ENCODE results near the gene PTGDR2. TPM values are rescaled to one million over a fixed set of nuclear protein-coding genes. Genes with fewer than 3 reads are reported as not detected.

Gene PTGDR2
- total and polyA plus RNA-seq, 2 experiments from 2014 or later, result 0.07 to 0.09 TPM

DNA sequence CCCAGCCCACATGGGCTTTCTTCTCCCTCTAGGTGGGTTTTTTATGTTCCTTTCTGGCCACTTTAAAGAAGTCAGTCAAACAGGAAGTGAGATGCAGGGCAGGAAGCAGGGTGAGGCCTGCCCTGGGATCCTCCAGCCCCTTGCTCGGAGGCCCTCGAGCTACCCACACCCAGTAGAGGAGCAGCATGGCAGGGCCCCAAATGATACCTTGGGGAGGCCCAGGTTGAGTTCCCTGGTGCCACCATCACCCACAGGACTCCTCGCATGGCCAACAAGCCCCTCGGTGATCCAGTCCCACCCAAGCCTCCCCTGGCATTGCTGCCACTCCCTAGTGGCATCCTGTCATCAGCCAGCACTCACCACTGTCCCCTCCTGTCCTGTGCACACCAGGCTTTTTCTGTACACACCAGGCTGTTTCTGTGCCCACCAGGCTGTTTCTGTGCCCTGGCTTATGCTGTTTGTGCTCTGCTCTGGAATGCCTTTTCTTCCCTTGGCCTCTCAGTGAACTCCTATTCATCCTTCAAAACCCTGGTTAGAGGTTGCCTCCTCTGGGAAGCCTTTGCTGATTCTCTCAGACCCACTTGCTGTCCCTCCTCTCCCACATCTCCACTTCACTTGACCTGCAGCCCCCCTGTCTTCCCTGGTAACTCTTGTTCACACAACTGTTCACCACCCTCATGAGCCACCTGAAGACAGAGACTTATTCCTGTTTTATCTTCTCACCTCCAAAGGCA is 3.1 kb upstream of the PTGDR2 start:
- Histone ChIP-seq H3K4me3 (no peak overlapping the region), H3K27me3 (no peaks in the 10 kb centered on the region), H3K27ac (no peak overlapping the region), H3K9me3 (ENCODE audit: low read depth) (no peaks in the 10 kb centered on the region), H3K4me1 (ENCODE audit: low read depth) (no peaks in the 10 kb centered on the region), H3K36me3 (no peaks in the 10 kb centered on the region)
- DNase-seq (ENCODE audit: low read depth in 1 of 2, low spot score in 1 of 2), result no peak
- TF ChIP-seq, protein P1, sequence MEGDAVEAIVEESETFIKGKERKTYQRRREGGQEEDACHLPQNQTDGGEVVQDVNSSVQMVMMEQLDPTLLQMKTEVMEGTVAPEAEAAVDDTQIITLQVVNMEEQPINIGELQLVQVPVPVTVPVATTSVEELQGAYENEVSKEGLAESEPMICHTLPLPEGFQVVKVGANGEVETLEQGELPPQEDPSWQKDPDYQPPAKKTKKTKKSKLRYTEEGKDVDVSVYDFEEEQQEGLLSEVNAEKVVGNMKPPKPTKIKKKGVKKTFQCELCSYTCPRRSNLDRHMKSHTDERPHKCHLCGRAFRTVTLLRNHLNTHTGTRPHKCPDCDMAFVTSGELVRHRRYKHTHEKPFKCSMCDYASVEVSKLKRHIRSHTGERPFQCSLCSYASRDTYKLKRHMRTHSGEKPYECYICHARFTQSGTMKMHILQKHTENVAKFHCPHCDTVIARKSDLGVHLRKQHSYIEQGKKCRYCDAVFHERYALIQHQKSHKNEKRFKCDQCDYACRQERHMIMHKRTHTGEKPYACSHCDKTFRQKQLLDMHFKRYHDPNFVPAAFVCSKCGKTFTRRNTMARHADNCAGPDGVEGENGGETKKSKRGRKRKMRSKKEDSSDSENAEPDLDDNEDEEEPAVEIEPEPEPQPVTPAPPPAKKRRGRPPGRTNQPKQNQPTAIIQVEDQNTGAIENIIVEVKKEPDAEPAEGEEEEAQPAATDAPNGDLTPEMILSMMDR (IDR thresholded peaks at IDR 0.05; ENCODE audit: low read depth, low read length), result no peak

DNA sequence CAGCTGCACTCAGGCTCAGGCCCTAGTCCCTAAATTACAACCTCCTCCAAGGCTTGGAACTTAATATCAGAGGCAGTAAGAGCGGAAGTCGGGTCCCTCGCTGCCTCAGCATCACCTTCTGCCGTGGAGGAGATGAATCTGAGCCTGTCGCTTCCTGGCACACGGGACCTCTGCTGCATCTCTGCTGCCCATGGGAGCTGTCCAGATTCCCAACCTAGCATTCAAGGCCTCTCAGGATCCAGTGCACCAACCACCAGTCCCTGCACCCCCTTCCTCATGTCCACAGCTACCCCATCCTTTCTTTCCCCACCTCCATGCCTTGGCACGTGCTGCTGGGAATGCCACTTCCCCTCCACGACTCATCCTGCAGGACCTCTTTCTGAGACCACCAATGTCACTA is 2.5 kb upstream of the PTGDR2 start:
- Histone ChIP-seq H3K27me3 (peaks cover 6% of the 10 kb centered on the region), H3K36me3 (no peaks in the 10 kb centered on the region), H3K9me3 (ENCODE audit: low read depth) (no peaks in the 10 kb centered on the region), H3K27ac (no peak overlapping the region), H3K4me3 (no peak overlapping the region), H3K4me1 (ENCODE audit: low read depth) (no peaks in the 10 kb centered on the region)
- TF ChIP-seq, protein P1 (IDR thresholded peaks at IDR 0.05; ENCODE audit: low read depth, low read length), result no peak
- no peak for DNase-seq (ENCODE audit: low read depth in 1 of 2, low spot score in 1 of 2)

DNA sequence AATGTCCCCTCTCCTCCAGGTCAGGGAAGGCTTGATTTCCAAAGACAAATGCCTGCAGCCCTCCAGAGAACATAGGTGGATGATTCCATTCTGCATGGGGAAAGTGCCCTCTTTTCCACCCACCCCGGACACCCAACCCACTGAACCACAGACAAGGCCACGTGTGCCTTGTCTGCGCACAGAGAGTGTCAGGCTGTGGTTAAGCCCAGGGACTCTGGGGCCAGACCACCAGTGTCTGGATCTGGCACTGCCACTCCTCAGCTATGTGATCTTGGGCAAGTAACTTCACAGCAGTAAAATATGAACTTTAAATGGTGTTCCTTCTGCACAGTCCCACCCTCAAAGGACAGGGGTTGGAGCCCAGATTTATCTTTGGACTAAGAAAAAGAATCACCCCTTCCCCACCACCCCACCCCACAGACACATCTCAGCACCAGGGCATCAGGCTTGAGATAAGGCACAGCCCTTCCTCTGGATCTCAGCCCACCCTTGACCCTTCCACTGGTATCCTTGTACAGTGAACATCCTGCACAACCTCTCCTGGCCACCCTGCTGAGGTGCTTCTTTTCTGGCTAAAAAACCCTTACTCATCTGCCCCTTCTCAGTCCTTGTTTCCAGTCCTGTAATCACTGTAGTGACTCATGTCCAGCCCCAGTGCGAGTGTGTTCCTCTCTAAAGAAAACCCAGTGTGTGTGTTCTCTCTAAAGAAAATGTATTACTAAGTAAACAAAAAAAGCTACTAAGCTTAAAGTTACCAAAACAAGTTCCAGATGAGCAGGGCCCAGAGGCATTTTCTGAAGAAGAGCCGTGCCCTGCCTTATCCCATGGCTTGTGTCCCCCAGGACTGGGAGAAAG is 1.9 kb upstream of the PTGDR2 start:
- H3K9me3 ChIP-seq (ENCODE audit: low read depth), result no peaks in the 10 kb centered on the region
- no peaks in the 10 kb centered on the region for H3K4me1 ChIP-seq (ENCODE audit: low read depth)
- no peak overlapping the region for H3K27ac ChIP-seq
- TF ChIP-seq, protein P1 (IDR thresholded peaks at IDR 0.05; ENCODE audit: low read depth, low read length), result no peak
- H3K27me3 ChIP-seq, result peaks cover 11% of the 10 kb centered on the region
- no peak for DNase-seq (ENCODE audit: low read depth in 1 of 2, low spot score in 1 of 2)
- H3K36me3 ChIP-seq, result no peaks in the 10 kb centered on the region
- no peak overlapping the region for H3K4me3 ChIP-seq

DNA sequence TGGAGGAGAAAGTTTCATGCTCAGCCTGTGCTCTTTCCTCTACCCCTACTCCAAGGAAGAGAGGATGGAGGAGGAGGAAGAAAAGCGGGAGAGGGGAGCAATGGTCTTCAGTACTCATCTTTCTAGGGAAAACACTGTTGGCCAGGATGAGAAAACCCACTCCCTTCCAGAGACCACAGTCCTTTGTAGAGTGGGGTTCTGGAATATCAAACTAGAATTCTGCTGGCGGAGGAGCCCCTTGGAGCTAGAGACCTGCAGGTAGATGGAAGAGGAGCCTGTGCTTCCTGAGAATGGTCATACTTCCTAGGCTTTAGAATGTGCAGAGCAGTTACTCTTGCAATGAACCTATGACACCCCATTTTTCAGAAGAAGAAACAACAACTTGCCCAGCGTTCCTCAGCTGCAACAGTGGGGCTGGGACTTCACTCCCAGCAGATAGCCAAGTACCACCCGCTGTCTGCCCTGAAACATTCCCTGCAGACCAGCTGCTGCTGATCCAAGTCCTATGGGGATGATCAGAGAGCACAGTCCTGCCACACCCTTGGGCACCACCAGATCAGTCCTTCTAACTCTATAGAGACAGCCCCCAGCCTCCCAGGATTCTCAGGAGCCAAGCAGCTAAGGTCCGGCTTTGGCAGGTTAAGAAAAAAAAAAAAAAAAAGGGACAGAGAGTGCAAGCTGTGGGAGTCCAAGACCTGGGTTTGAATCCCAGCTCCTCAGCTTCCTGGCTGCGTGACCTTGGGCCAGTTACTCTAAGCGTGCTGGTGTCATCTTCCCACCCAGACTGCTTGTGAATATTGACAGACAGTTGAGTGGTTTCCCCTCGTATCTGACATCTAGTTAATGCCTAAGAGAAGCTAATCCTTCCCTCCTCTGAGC is 664 bp downstream of the PTGDR2 start:
- H3K36me3 ChIP-seq, result no peaks in the 10 kb centered on the region
- H3K9me3 ChIP-seq (ENCODE audit: low read depth), result no peaks in the 10 kb centered on the region
- no peaks in the 10 kb centered on the region for H3K4me1 ChIP-seq (ENCODE audit: low read depth)
- H3K27me3 ChIP-seq, result peaks cover 17% of the 10 kb centered on the region
- DNase-seq (ENCODE audit: low read depth in 1 of 2, low spot score in 1 of 2), result no peak
- no peak overlapping the region for H3K4me3 ChIP-seq
- TF ChIP-seq, protein P1 (IDR thresholded peaks at IDR 0.05; ENCODE audit: low read depth, low read length), result no peak
- H3K27ac ChIP-seq, result no peak overlapping the region

GRCh38 chr11:60854140-60854846 is 1.5 kb downstream of the PTGDR2 start:
- H3K27ac ChIP-seq, result no peak overlapping the region
- H3K4me1 ChIP-seq (ENCODE audit: low read depth), result no peaks in the 10 kb centered on the region
- H3K9me3 ChIP-seq (ENCODE audit: low read depth), result no peaks in the 10 kb centered on the region
- no peaks in the 10 kb centered on the region for H3K36me3 ChIP-seq
- H3K27me3 ChIP-seq, result peaks cover 17% of the 10 kb centered on the region
- H3K4me3 ChIP-seq, result no peak overlapping the region
- no peak for DNase-seq (ENCODE audit: low read depth in 1 of 2, low spot score in 1 of 2)
- TF ChIP-seq, protein P1 (IDR thresholded peaks at IDR 0.05; ENCODE audit: low read depth, low read length), result no peak

Data from cardiac muscle cell (in vitro differentiated cells and primary cell).